IMR-90 (cell line): ENCODE data around the gene CPXM2.

Experiments
- BHLHE40 ChIP-seq: fragments of 150-350 bp; IDR thresholded peaks from 2 replicates; pipeline ENCODE4 v1.6.1; 2016; ENCODE audit warnings: mild to moderate bottlenecking, low read depth, low read length
- CEBPB ChIP-seq: IDR thresholded peaks from 2 replicates; pipeline ENCODE4 v1.6.1; 2012; ENCODE audit warnings: low read depth, low read length, improper control_type of control experiment
- CHD1 ChIP-seq: IDR thresholded peaks from 2 replicates; pipeline ENCODE4 v1.6.1; 2012; ENCODE audit warnings: low read depth, low read length, improper control_type of control experiment
- FOS ChIP-seq: fragments of 150-350 bp; IDR thresholded peaks from 2 replicates; pipeline ENCODE4 v1.6.1; 2016; ENCODE audit warnings: low read depth, low read length
- MAZ ChIP-seq: IDR thresholded peaks from 2 replicates; pipeline ENCODE4 v1.6.1; 2012; ENCODE audit warnings: low read depth, mild to moderate bottlenecking, low read length, improper control_type of control experiment, moderate library complexity, borderline replicate concordance
- MXI1 ChIP-seq: IDR thresholded peaks from 2 replicates; pipeline ENCODE4 v1.6.1; 2012; ENCODE audit warnings: low read depth, mild to moderate bottlenecking, low read length, moderate library complexity, borderline replicate concordance
- NFE2L2 ChIP-seq: fragments of 150-350 bp; IDR thresholded peaks from 2 replicates; pipeline ENCODE4 v1.6.1; 2016; ENCODE audit warnings: low read depth, mild to moderate bottlenecking, low read length
- POLR2A ChIP-seq: IDR thresholded peaks from 2 replicates; pipeline ENCODE4 v1.6.1; 2012; ENCODE audit warnings: mild to moderate bottlenecking, low read depth, low read length
- RAD21 ChIP-seq: IDR thresholded peaks from 2 replicates; pipeline ENCODE4 v1.6.1; 2012; ENCODE audit warnings: low read length, improper control_type of control experiment
- RCOR1 ChIP-seq: IDR thresholded peaks from 2 replicates; pipeline ENCODE4 v1.6.1; 2012; ENCODE audit warnings: mild to moderate bottlenecking, low read length, improper control_type of control experiment; ENCODE audit not compliant: insufficient replicate concordance
- RFX5 ChIP-seq: IDR thresholded peaks from 2 replicates; pipeline ENCODE4 v1.8.0; 2012; ENCODE audit warnings: low read depth, mild to moderate bottlenecking, low read length, moderate library complexity
- TF ChIP-seq, protein P1 (sequence below): conservative IDR thresholded peaks from 2 replicates; pipeline ENCODE4 v1.5.1; 2012; ENCODE audit warnings: mild to moderate bottlenecking, low read depth, low read length, improper control_type of control experiment
- TF ChIP-seq, protein P2 (sequence below): fragments of 150-350 bp; IDR thresholded peaks from 2 replicates; pipeline ENCODE4 v1.6.1; 2017; ENCODE audit warnings: mild to moderate bottlenecking, antibody characterized with exemption, low read length, low read depth
- TF ChIP-seq, protein P3 (sequence below): fragments of 150-350 bp; IDR thresholded peaks from 2 replicates; pipeline ENCODE4 v1.6.1; 2016; ENCODE audit warnings: low read depth, mild to moderate bottlenecking, low read length, moderate library complexity, borderline replicate concordance

DNA sequence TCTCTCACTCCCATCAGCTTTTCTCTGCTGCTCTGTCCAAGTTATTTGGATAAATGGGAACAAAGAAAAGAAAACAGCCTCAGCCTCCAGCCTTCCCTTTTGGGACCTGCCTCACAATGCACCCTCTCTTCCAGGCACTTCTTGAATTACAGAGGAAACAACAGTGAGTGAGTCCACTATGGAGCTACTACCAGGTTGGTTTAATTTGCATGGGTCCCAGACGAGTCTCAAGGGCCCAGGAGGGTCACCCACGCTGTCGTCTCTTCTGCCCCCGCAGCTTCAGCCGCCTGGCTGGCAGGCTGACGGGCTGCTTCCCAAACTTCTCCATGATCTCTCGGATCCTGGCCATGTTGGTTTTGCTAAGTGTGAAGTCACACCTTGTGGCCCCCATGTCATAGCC lies 145.1 kb downstream of the CPXM2 start:
- no peak for TF ChIP-seq MXI1
- no peak for TF ChIP-seq POLR2A
- TF ChIP-seq, protein P1, sequence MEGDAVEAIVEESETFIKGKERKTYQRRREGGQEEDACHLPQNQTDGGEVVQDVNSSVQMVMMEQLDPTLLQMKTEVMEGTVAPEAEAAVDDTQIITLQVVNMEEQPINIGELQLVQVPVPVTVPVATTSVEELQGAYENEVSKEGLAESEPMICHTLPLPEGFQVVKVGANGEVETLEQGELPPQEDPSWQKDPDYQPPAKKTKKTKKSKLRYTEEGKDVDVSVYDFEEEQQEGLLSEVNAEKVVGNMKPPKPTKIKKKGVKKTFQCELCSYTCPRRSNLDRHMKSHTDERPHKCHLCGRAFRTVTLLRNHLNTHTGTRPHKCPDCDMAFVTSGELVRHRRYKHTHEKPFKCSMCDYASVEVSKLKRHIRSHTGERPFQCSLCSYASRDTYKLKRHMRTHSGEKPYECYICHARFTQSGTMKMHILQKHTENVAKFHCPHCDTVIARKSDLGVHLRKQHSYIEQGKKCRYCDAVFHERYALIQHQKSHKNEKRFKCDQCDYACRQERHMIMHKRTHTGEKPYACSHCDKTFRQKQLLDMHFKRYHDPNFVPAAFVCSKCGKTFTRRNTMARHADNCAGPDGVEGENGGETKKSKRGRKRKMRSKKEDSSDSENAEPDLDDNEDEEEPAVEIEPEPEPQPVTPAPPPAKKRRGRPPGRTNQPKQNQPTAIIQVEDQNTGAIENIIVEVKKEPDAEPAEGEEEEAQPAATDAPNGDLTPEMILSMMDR: no peak
- no peak for TF ChIP-seq CEBPB
- TF ChIP-seq RFX5: no peak
- no peak for TF ChIP-seq RAD21
- no peak for TF ChIP-seq CHD1
- TF ChIP-seq BHLHE40: no peak
- TF ChIP-seq, protein P2, sequence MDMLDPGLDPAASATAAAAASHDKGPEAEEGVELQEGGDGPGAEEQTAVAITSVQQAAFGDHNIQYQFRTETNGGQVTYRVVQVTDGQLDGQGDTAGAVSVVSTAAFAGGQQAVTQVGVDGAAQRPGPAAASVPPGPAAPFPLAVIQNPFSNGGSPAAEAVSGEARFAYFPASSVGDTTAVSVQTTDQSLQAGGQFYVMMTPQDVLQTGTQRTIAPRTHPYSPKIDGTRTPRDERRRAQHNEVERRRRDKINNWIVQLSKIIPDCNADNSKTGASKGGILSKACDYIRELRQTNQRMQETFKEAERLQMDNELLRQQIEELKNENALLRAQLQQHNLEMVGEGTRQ: no peak
- TF ChIP-seq, protein P3, sequence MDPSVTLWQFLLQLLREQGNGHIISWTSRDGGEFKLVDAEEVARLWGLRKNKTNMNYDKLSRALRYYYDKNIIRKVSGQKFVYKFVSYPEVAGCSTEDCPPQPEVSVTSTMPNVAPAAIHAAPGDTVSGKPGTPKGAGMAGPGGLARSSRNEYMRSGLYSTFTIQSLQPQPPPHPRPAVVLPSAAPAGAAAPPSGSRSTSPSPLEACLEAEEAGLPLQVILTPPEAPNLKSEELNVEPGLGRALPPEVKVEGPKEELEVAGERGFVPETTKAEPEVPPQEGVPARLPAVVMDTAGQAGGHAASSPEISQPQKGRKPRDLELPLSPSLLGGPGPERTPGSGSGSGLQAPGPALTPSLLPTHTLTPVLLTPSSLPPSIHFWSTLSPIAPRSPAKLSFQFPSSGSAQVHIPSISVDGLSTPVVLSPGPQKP: no peak
- TF ChIP-seq FOS: no peak
- no peak for TF ChIP-seq RCOR1
- no peak for TF ChIP-seq NFE2L2
- TF ChIP-seq MAZ: no peak
